Suppressor macrophage treated with lipopolysaccharide for 4 hours (primary cell): ENCODE results near the gene QSER1.
"Not testable (repeated sequence)": the region's sequence is repeated elsewhere in the genome, so short reads cannot be mapped to it uniquely, and the experiment has no call there.

Experiments used
- DNase-seq: peaks from one replicate; pipeline ENCODE4 v3.0.0-alpha.2; 2020

Gene QSER1

DNA sequence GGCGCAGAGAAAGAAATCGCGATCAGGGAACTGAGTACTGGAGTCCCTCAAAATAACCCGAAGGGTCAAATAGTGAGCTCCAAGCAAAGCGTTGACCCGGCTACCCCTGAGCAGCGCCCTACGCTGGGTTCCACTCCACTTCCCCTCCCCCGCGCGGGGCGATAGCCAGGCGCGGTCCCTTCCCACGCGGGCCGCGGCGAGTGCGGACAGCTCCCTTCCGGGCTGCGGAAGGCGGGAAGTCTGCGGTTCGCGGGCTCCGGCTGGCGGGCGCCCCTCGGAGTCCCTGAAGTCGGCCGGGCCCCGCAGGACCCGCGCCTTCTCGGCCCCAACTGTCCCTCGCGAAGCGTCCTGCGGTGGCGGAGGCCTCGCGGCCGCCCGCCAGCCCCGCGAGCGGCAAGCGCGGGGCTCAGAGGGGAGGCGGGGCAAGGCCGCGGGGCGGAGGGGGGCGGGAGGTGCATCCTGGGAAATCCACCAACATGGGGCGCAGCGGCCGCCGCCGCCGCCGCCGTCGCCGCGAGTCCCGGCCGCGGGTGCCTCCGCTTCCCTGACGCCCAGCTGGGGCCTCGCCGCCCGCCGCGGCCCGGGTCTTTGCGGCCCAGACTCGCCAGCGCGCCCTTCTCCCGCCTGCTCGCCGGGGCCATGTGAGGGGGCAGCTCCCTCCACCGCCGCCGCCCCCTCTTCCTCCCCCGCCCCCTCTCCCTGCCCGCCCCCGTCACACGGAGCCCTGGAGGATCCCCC is at the start of gene QSER1:
Gene QSER1 (plus strand): TSS at position 457 of the 738 bp plus-strand sequence. CDS start 315 bp downstream, outside the sequence.
- DNase-seq: peak; percentile 74

DNA sequence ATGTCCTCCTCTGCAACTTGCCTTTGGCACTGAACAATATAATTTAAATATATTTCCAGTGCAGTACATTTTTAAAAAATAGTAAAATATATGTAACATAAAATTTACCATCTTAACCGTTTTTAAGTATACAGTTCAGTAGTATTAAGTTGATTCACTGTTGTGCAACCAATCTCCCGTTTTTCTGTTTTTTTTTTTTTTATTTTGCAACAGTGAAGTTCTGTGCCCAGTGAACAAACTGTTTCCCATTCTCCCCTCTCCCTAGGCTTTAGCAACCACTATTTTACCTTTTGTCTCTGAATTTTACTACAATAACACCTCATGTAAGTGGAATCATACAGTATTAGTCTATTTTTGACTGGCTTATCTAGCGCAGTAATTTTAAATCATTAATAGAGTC is 49.1 kb upstream of the QSER1 start:
- DNase-seq: no peak

DNA sequence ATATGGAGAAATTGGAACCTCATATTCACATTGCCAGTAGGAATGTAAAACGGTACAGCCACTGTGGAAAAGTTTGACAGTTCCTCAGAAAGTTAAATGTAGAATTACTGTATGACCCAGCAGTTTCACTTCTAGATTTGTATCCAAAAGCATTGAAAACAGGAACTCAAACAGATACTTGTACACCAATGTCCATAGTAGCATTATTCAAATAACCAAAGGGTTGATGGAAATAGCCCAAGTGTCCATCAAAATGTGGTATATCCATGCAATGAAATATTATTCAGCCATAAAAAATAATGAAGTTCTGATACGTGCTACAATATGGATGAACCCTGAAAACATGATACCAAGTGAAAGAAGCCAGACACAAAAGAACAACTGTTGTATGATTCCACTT is 45.1 kb upstream of the QSER1 start:
- DNase-seq: peak; percentile 69

DNA sequence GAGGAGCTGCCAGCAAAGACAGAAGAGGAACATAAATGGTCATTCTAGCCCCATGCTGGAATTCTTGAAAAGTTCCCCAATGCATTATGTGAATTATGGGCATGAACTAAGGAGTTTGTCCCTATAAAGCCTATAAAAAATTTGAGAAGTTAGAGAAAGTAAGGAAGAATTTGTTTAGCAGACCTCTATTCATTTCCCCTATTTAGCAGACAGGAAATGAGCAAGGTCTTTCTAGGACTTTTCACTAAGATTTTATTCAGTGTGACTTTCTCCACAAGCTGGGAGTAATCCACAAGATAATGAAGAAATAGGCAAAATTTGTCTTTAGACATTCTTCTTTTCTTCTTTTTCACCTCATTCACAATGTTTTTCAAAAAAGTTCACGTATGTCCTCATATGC is 42.9 kb upstream of the QSER1 start:
- DNase-seq: peak; percentile 38

DNA sequence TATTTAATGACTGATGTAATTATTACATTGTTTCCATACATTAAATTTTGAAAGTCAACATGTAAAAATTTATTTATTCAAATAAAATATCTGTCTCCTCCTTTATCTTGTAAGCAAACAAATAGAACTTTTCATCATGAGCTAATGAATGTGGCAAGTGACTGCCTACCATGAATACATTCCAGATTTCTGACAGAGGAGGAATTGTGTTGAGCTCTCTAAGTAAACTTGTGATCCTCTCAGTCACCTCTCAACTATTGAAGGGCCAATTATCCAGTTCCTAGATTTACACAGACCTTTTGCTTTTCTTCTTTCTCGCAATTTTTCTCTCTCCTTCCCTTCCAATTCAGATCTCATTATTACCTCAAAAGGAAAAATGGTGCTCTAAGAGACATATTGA is 41.4 kb upstream of the QSER1 start:
- DNase-seq: no peak

DNA sequence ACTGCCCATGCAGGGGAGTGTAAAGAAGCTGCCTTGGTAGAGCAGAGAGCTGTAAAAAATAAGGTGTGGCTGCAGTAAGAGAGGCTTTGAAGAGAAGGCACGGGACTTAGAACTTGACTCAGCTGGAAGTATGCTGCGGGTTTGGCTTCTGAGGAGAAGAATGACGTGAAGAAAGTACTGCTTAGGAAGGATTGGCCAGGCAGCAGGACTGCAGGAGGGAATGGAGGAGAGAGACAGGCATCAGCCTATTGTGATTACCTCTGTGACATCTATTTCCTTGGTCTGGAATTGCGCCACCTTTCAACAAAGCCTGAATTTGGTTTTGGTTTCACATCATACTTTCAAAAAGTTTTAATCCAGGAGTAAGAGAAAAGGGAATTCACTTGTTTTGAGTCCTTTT is 40.4 kb upstream of the QSER1 start:
- DNase-seq: peak; percentile 70

DNA sequence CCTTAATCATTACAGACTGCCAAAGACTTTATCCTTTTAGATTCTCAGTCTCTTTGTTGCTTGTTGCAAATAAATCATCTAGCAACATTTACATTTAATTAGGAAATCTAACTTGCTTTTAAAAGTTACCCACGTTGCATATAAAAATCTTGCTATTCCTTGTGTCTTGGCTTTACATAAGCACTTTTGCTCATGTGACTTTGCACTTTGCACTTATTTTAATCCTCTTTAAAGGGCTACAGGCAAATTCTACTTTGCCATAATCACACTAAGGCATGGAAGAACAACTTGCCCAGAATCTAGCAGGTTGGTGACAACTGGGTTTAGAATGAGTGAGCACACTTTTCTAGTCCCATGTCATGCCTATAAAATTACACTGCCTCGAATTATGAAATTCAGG is 37.0 kb upstream of the QSER1 start:
- DNase-seq: no peak

DNA sequence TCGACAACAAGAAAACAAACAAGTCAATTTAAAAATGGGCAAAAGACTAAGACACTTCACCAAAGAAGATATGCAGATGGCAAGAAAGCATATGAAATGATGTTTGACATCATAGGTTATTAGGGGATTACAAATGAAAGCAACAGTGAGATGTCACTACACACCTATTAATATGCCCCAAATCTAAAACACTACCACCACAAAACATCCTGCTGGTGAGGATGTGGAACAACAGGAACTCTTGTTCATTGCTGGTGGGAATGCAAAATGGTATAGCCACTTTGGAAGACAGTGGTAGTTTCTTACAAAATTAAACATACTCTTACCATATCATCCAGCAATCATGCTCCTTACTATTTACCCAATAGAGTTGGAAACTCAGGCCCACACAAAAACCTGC is 33.9 kb upstream of the QSER1 start:
- DNase-seq: no peak

DNA sequence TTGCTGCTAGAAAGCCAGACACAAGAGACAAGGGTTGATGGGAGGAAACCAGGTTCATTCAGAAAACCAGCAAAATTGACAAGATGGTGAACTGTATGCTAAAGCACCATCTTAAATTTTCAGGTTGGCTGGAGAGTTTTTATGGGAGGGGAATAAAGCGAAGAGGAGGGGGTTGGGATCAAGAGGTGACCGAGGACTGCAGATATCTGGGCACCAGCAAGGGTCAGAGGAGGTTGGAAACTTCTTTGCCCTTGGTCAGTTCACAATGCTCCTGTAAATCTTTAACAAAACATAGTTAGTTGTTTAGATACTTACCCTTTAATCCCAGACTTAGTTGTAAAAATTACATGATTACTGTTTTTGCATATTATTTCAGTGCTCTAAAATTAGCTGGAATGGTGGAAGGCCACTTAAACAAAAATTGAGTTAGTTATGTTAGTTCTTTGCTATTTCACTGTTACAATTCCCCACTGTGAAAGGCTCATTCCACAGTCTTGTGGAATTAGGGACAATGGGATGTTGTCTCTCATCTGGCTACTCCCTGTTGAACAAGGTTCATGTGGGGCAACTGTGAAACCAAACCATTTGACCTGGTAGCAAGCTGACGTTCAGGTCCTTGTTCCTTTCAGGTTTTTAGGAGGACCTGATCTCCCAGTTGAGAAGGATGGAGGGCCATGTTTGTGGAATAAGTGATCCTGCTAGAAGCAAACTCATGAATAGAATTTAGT is 30.6 kb upstream of the QSER1 start:
- no peak for DNase-seq

DNA sequence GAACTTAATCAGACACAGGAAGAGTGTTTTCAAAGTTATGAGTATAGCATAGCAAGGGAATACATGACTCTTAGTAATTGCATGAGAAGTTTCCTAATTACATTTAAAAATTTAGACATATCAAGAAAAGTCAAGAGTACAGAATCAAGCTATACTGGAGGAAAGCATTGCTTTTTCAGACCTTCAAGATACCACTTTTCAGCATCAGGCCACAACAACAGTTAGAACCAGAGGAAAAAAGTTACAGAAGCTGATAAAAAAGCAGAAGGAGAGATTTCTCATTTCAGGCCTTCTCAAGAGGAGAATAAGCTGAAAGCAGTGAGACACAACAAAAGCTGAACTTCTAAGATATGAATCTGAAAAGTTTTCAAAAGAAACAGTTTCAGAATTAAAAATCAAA is 28.1 kb upstream of the QSER1 start:
- no peak for DNase-seq

DNA sequence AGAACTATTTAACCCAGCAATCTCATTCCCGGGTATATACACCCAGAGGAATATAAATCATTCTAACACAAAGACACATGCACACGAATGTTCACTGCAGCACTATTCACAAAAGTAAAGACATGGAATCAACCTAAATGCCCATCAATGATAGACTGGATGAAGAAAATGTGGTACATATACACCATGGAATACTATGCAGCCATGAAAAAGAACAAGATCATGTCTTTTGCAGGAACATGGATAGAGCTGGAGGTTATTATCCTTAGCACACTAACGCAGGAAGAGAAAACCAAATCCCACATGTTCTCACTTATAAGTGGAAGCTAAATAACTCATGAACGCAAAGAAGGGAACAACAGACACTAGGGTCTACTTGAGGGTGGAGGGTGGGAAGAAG is 23.9 kb upstream of the QSER1 start:
- DNase-seq: not testable (repeated sequence)

DNA sequence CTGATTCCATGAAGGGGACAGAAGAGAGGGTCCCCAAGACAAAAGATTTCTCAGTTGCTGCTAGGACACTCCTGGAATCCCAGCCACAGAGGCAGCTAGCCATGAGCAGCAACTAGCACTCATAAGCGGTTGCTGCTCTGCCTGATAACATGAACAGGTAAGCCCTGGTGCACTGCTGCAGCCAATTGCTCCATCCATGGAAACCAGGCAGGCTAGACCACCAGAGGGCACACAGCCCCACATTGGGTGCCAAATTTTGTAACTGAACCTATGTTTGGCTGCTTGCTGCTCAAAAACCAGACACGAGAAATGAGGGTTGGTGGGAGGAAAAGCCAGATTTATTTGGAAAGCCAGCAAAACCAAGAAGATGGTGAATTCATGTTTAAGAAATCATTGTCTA is 21.9 kb upstream of the QSER1 start:
- DNase-seq: no peak

DNA sequence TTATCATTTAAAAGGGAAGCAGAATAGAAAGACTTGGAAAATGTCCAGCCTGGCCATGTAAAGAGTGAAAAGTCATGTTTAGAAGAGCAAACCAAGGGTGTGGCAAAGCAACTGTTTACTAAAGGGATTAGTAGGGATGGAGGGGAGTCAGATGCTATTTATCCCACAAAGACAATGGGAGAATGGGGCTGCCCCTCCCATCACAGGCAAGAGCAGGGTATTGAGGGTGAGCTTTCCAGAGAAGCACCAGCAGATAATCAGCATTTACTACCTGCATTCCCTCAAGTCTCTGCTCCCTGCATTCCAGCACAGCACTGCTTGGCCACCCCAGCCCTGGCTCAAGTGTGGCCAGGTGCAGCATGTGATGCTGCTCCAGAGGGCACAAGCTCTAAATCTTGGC is 18.5 kb upstream of the QSER1 start:
- DNase-seq: no peak

DNA sequence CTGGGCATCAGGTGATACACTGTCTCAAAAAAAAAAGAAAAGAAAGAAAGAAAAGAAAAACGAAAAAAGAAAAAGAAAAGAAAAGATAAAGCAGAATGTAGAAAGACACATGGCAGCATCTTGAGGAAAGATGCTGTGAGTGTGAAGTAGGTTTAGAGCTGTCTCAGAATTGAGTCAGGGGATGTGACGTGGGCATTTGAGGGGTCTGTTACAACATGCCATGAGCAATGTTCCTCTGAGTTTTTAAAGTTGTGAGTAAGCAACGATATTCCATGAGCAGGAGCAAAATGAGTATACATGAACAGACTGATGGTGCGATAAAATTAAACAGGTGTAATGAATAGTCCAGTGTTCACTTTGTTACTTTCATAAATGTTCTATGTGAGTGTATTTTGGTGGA is 11.3 kb upstream of the QSER1 start:
- DNase-seq: no peak

DNA sequence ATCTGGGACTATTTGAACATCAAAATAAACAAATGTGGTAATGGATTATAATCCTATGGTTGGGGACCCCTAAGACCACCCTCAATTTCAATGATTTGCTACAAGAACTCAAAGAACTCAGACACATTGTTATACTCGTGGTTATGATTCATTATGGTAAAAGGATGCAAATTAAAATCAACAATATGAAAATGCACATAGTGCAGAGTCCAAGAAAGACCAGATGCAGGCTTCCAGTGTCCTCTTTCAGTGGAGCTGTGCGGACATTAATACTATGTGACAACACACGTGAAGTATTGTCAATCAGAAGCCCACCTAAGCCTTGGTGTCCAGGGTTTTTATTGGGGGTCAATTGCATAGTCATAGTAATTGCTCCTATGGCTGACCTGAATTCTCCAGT is 9.2 kb upstream of the QSER1 start:
- no peak for DNase-seq

DNA sequence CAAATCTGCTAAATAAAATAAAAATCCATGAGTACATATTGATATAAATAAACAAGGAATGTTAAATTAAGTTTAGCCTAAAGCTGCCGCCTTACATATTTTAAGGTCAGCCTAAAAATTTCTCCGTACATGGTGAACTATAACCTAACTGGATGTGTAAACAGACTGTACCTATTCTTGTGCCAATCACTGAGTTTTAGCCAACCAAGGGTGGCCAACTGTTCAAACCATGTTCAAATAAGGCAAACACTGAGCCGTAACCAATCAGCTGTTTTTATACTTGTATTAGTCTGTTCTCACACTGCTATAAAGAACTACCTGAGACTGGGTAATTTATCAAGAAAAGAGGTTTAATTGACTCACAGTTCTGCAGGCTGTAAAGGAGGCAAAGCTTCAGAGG is 8.6 kb upstream of the QSER1 start:
- DNase-seq: no peak

DNA sequence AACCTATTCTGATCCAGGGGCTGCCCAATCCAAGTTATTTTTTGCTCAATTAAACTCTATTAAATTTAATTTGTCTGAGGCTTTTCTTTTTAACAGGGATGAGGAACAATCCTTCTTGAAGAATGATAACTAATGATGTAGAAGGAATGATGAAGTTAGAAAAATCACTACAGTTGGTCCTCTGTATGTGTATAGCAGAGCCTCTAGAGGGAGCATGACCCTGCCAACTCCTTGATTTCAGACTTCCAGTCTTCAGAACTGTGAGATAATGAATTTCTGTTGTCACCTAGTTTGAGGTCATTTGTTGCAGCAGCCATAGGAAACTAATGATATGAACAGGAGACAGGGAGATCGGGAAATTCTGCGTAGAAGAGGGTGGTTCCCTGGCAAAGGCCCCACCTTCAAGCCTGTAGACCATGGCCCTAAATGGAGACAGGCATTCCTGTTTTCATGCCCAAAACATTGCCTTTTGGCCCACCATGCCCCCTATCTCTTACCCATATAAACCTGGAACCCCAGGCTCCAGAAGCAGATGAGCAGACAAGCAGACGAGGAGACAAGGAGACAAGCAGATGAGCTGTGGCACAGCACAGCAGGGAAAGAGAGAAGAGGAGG is 7.7 kb upstream of the QSER1 start:
- peak; percentile 21 for DNase-seq

DNA sequence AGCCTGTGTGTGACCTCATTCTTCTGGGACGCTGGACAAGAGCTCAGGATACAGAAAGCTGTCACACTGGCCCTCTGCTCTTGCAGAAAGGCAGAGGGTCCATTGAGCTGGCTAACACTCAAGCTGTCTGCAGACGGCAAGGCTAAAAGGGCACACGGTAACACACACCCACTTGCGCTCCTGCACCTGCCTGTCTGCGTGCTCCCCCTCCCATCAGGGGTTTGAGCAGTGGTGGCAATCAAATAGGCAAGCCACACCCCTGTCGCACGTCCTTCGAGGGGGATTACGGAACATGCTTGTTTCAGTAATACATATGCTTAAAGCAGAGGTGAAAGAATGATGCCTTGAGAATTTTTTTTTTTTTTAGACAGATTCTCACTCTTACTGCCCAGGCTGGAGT is 7.1 kb upstream of the QSER1 start:
- no peak for DNase-seq

DNA sequence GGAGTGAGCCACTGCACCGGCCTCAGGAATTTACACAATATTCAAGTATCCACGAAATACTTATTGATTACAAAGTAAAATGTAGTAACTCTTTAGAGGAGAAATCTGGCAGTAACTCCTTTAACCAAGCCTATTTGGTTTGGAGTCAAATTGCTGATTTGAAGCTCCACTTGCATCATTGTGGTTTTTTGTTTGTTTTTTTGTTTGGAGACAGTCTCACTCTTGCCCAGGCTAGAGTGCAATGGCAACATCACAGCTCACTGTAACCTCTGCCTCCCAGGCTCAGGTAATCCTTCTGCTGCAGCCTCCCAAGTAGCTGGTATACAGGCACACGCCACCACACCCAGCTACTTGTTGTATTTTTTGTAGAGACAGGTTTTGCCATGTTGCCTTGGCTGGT is 6.4 kb upstream of the QSER1 start:
- no peak for DNase-seq

DNA sequence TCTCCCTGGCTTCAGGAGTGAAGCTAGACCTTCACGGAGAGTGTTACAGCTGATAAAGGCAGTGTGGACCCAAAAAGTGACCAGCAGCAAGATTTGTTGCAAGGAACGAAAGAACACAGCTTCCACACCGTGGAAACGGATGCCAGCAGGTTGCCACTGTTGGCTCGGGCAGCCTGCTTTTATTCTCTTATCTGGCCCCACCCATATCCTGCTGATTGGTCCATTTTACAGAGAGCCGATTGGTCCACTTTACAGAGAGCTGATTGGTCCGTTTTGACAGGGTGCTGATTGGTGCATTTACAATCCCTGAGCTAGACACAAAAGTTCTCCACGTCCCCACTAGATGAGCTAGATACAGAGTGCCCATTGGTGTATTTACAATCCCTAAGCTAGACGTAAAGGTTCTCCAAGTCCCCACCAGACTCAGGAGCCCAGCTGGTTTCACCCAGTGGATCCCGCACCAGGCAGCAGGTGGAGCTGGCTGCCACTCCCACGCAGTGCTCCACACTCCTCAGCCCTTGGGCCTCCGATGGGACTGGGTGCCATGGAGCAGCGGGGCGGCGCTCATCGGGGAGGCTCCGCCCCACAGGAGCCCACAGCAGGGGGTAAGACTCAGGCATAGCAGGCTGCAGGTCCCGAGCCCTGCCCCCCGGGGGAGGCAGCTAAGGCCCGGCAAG is 4.8 kb upstream of the QSER1 start:
- DNase-seq: not testable (repeated sequence)

DNA sequence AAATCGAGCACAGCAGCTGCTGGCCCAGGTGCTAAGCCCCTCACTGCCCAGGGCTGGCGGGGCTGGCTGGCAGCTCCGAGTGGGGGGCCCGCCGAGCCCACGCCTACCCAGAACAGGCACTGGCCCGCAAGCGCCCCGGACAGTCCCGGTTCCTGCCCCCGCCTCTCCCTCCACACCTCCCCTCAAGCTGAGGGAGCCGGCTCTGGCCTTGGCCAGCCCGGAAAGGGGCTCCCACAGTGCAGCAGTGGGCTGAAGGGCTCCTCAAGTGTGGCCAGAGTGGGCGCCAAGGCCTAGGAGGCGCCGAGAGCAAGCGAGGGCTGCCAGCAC is 4.3 kb upstream of the QSER1 start:
- DNase-seq: not testable (repeated sequence)

DNA sequence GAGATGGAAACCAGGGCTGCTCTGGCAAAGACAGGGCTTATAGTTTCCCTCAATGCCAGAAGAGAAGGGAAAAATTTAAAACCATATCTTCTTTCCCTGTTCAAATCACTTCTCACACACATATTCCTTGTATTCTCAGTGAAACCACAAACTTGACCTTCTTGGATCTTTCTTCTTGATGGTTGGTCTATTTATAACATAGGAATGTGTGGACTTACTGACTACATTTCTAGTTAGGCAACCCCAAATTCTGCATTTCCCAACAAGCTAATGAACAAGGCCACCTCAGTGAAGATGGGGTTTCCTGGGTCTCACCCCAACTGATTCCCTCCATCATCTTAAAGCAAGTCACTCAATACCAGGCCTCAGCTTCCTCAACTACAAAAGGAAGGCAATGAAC is 3.8 kb upstream of the QSER1 start:
- no peak for DNase-seq

DNA sequence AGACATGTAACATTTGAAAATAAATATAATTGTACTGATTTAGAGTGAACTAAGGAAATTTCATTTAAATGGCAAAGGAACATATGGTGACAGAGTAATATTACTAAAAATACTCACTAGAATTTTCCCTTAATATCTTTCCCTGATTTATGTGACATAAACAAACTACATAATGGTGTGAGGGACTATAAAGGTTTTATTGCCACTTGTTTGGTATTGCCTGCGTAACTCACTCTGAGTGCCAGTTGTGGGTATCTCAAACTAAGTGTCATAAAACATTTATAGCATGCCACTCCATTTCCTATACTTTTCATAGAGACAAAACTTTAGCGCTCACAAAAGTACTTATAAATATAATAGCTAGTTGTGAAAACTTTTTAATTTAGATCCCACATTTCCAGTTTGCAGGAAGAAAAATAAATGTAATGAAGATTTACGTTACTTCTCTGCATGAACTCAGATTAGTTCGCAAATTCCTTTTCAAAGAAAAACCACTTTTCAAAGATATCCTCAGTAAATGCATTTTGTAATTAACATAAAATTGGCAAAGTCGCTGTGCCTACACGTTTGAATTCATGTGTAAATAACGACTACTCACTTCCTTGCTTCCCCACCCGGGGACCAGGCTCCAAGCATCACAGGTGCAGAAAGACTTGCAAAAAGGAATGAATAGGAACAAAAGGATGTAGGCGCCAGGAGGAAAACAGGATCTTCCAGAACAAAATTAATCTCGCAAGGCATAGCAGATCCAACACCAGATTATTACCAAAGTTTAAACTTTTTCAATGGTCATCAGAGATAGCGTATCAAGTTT is 1.6 kb upstream of the QSER1 start:
- DNase-seq: no peak
